Stimulated activated effector memory CD8-positive, alpha-beta T cell treated with anti-CD3 and anti-CD28 coated beads, Interleukin-12 subunit alpha, Interleukin-12 subunit beta, amount 100 ng/mL, for 72 hours (primary cell): ENCODE data around the gene CASQ2.

Experiments
- ATAC-seq: fragments of 150-1000 bp; cut with Tn5 transposase; 2 replicates; pipeline ENCODE4 v1.10.0; 2021
- DNase-seq, 2 donors: peaks; one replicate each; pipeline ENCODE4 v3.0.0; 2021 to 2022; ENCODE audit warnings: low spot score in 2 of 2
- H3K27ac Mint-ChIP-seq: one replicate; pipeline ENCODE4 v1.8.0; 2022; ENCODE audit warnings: mild to moderate bottlenecking, mixed read lengths
- H3K36me3 Mint-ChIP-seq: one replicate; pipeline ENCODE4 v1.8.0; 2022; ENCODE audit warnings: mild to moderate bottlenecking, mixed read lengths
- H3K4me1 Mint-ChIP-seq: one replicate; pipeline ENCODE4 v1.8.0; 2022; ENCODE audit warnings: mixed read lengths
- H3K4me3 Mint-ChIP-seq: one replicate; pipeline ENCODE4 v1.8.0; 2022; ENCODE audit warnings: mild to moderate bottlenecking, mixed read lengths
- H3K9me3 Mint-ChIP-seq: one replicate; pipeline ENCODE4 v1.8.0; 2022; ENCODE audit warnings: mixed read lengths

CASQ2 gene

GRCh38 chr1:115676498-115677181 is 91.9 kb downstream of the CASQ2 start:
- Mint-ChIP-seq H3K4me1 (peaks cover 5% of the 10 kb centered on the region), H3K36me3 (no peaks in the 10 kb centered on the region), H3K27ac (no peak overlapping the region), H3K9me3 (no peaks in the 10 kb centered on the region), H3K4me3 (no peak overlapping the region)
- ATAC-seq (no peak), DNase-seq (no peak)

GRCh38 chr1:115672224-115673009 is 96.1 kb downstream of the CASQ2 start:
- H3K9me3 Mint-ChIP-seq, result peaks cover 3% of the 10 kb centered on the region
- H3K4me1 Mint-ChIP-seq, result no peaks in the 10 kb centered on the region
- no peaks in the 10 kb centered on the region for H3K36me3 Mint-ChIP-seq
- no peak for DNase-seq
- H3K4me3 Mint-ChIP-seq, result no peak overlapping the region
- no peak for ATAC-seq
- H3K27ac Mint-ChIP-seq, result no peak overlapping the region

- ATAC-seq (peak; percentile 36), DNase-seq (no peak)
- H3K36me3 Mint-ChIP-seq, result no peaks in the 10 kb centered on the region
- no peak overlapping the region for H3K27ac Mint-ChIP-seq
- no peaks in the 10 kb centered on the region for H3K4me1 Mint-ChIP-seq
- no peak overlapping the region for H3K4me3 Mint-ChIP-seq
- peaks cover 3% of the 10 kb centered on the region for H3K9me3 Mint-ChIP-seq
These were observed 97.2 kb downstream of the CASQ2 start for GRCh38 chr1:115671176-115671934.

- no peak for ATAC-seq
- no peak overlapping the region for H3K4me3 Mint-ChIP-seq
- no peaks in the 10 kb centered on the region for H3K36me3 Mint-ChIP-seq
- no peak overlapping the region for H3K27ac Mint-ChIP-seq
- H3K9me3 Mint-ChIP-seq, result peaks cover 3% of the 10 kb centered on the region
- no peaks in the 10 kb centered on the region for H3K4me1 Mint-ChIP-seq
- DNase-seq, result no peak
These were observed 97.9 kb downstream of the CASQ2 start for GRCh38 chr1:115670476-115671175.

GRCh38 chr1:115669886-115670285 is 98.6 kb downstream of the CASQ2 start:
- ATAC-seq (no peak), DNase-seq (no peak)
- no peak overlapping the region for H3K27ac Mint-ChIP-seq
- H3K9me3 Mint-ChIP-seq, result peaks cover 3% of the 10 kb centered on the region
- H3K4me1 Mint-ChIP-seq, result no peaks in the 10 kb centered on the region
- H3K4me3 Mint-ChIP-seq, result no peak overlapping the region
- H3K36me3 Mint-ChIP-seq, result no peaks in the 10 kb centered on the region

GRCh38 chr1:115669002-115669673 is 99.4 kb downstream of the CASQ2 start:
- H3K4me3 Mint-ChIP-seq, result no peak overlapping the region
- DNase-seq, result no peak
- no peaks in the 10 kb centered on the region for H3K36me3 Mint-ChIP-seq
- H3K4me1 Mint-ChIP-seq, result no peaks in the 10 kb centered on the region
- H3K9me3 Mint-ChIP-seq, result peaks cover 3% of the 10 kb centered on the region
- no peak overlapping the region for H3K27ac Mint-ChIP-seq
- ATAC-seq, result peak; percentile 38

GRCh38 chr1:115668579-115668978 is 99.9 kb downstream of the CASQ2 start:
- peaks cover 5% of the 10 kb centered on the region for H3K36me3 Mint-ChIP-seq
- DNase-seq (no peak), ATAC-seq (no peak)
- H3K9me3 Mint-ChIP-seq, result peaks cover 3% of the 10 kb centered on the region
- H3K4me3 Mint-ChIP-seq, result no peak overlapping the region
- H3K4me1 Mint-ChIP-seq, result no peaks in the 10 kb centered on the region
- H3K27ac Mint-ChIP-seq, result no peak overlapping the region

- DNase-seq, result no peak
- Mint-ChIP-seq H3K9me3 (peaks cover 3% of the 10 kb centered on the region), H3K4me1 (no peaks in the 10 kb centered on the region), H3K4me3 (no peak overlapping the region), H3K36me3 (peaks cover 6% of the 10 kb centered on the region), H3K27ac (no peak overlapping the region)
- no peak for ATAC-seq
These were observed 101.8 kb downstream of the CASQ2 start for GRCh38 chr1:115666702-115667101.

- Mint-ChIP-seq H3K4me3 (no peak overlapping the region), H3K4me1 (no peaks in the 10 kb centered on the region), H3K36me3 (peaks cover 6% of the 10 kb centered on the region), H3K9me3 (peaks cover 3% of the 10 kb centered on the region), H3K27ac (no peak overlapping the region)
- no peak for ATAC-seq
- DNase-seq, result no peak
These were observed 102.3 kb downstream of the CASQ2 start for GRCh38 chr1:115666206-115666605.

- Mint-ChIP-seq H3K9me3 (peaks cover 3% of the 10 kb centered on the region), H3K4me1 (no peaks in the 10 kb centered on the region), H3K36me3 (peaks cover 6% of the 10 kb centered on the region), H3K4me3 (no peak overlapping the region), H3K27ac (no peak overlapping the region)
- no peak for DNase-seq
- no peak for ATAC-seq
These were observed 103.0 kb downstream of the CASQ2 start for GRCh38 chr1:115665319-115666096.

- DNase-seq (no peak), ATAC-seq (no peak)
- H3K4me1 Mint-ChIP-seq, result no peaks in the 10 kb centered on the region
- peaks cover 6% of the 10 kb centered on the region for H3K36me3 Mint-ChIP-seq
- H3K27ac Mint-ChIP-seq, result no peak overlapping the region
- no peaks in the 10 kb centered on the region for H3K9me3 Mint-ChIP-seq
- no peak overlapping the region for H3K4me3 Mint-ChIP-seq
These were observed 107.4 kb downstream of the CASQ2 start for GRCh38 chr1:115661157-115661556.

- Mint-ChIP-seq H3K36me3 (peaks cover 6% of the 10 kb centered on the region), H3K27ac (no peak overlapping the region), H3K4me1 (peaks cover 5% of the 10 kb centered on the region), H3K4me3 (no peak overlapping the region), H3K9me3 (no peaks in the 10 kb centered on the region)
- DNase-seq, result no peak
- no peak for ATAC-seq
These were observed 108.4 kb downstream of the CASQ2 start for GRCh38 chr1:115660151-115660550.

GRCh38 chr1:115658646-115659045 is 109.9 kb downstream of the CASQ2 start:
- DNase-seq (no peak), ATAC-seq (no peak)
- H3K4me3 Mint-ChIP-seq, result no peak overlapping the region
- no peaks in the 10 kb centered on the region for H3K9me3 Mint-ChIP-seq
- H3K36me3 Mint-ChIP-seq, result peaks cover 2% of the 10 kb centered on the region
- peaks cover 10% of the 10 kb centered on the region for H3K4me1 Mint-ChIP-seq
- H3K27ac Mint-ChIP-seq, result no peak overlapping the region

GRCh38 chr1:115656461-115657077 is 111.9 kb downstream of the CASQ2 start:
- H3K4me3 Mint-ChIP-seq, result no peak overlapping the region

More at GRCh38 chr1:115656461-115657077, 111.9 kb downstream of the CASQ2 start:
- Mint-ChIP-seq H3K9me3 (no peaks in the 10 kb centered on the region), H3K4me1 (peaks cover 10% of the 10 kb centered on the region), H3K36me3 (peaks cover 11% of the 10 kb centered on the region), H3K27ac (no peak overlapping the region)
- DNase-seq (no peak), ATAC-seq (no peak)
